Natural killer cell (primary cell): ENCODE measurements around the gene THSD7B. TPM values are rescaled to one million over a fixed set of nuclear protein-coding genes. Genes with fewer than 3 reads are reported as not detected.

Experiments used
- ATAC-seq, 3 donors: fragments of 150-1000 bp in 2 of 3; fragments of 200-7000 bp in 1 of 3; cut with Tn5 transposase; 1 replicate in 1 of 3; 2 replicates in 2 of 3; pipeline ENCODE4 v1.10.0; 2021; ENCODE audit warnings: mild to moderate bottlenecking in 2 of 3, moderate library complexity in 2 of 3
- DNase-seq, 2 donors: peaks; one replicate each; pipeline versions ENCODE4 v3.0.0 to v3.0.0-alpha.2; 2013 to 2021; ENCODE audit warnings: mixed read lengths in 1 of 2
- H3K27ac ChIP-seq: one replicate; pipeline ENCODE4 v1.5.1; 2013; ENCODE audit warnings: mild to moderate bottlenecking, low read length
- H3K27me3 ChIP-seq: one replicate; pipeline ENCODE4 v1.6.1; 2013; ENCODE audit warnings: low read length; ENCODE audit not compliant: control insufficient read depth, insufficient read depth
- H3K36me3 ChIP-seq: one replicate; pipeline ENCODE4 v1.6.1; 2013; ENCODE audit warnings: low read length; ENCODE audit not compliant: control insufficient read depth, insufficient read depth
- H3K4me1 ChIP-seq: one replicate; pipeline ENCODE4 v1.6.1; 2013; ENCODE audit warnings: low read length; ENCODE audit not compliant: control insufficient read depth, insufficient read depth
- H3K4me3 ChIP-seq: one replicate; pipeline ENCODE4 v1.5.1; 2013; ENCODE audit warnings: low read length
- H3K9me3 ChIP-seq: one replicate; pipeline ENCODE4 v1.6.1; 2013; ENCODE audit warnings: low read length; ENCODE audit not compliant: control insufficient read depth, insufficient read depth
- H3K27ac Mint-ChIP-seq, 2 donors: one replicate each; pipeline ENCODE4 v1.8.0; 2022; ENCODE audit warnings: mild to moderate bottlenecking in 2 of 2, mixed read lengths in 2 of 2, moderate library complexity in 1 of 2
- H3K27me3 Mint-ChIP-seq, 2 donors: one replicate each; pipeline ENCODE4 v1.8.0; 2022; ENCODE audit warnings: low read depth in 2 of 2, mixed read lengths in 2 of 2
- H3K36me3 Mint-ChIP-seq: one replicate; pipeline ENCODE4 v1.8.0; 2022; ENCODE audit warnings: mixed read lengths
- H3K4me1 Mint-ChIP-seq, 2 donors: one replicate each; pipeline ENCODE4 v1.8.0; 2022; ENCODE audit warnings: mixed read lengths in 2 of 2
- H3K4me3 Mint-ChIP-seq: one replicate; pipeline ENCODE4 v1.8.0; 2022; ENCODE audit warnings: mild to moderate bottlenecking, moderate library complexity, mixed read lengths
- H3K9me3 Mint-ChIP-seq, 2 donors: one replicate each; pipeline ENCODE4 v1.8.0; 2022; ENCODE audit warnings: mixed read lengths in 2 of 2
- WGBS: methylation state at CpG from one replicate; pipeline ENCODE4 v1.1.7; 2013; ENCODE audit warnings: missing lambda C conversion rate; ENCODE audit not compliant: insufficient coverage; 5-methylcytosine and 5-hydroxymethylcytosine counted together
- intact Hi-C: fragments of 100-400 bp; cut with micrococcal nuclease; formaldehyde crosslinking; loops from one replicate; pipeline ENCODE4 v1.14.2; 2022
- total RNA-seq, 4 donors: library from RNA; stranded (reverse); fragments of 120-200 nt in 1 of 4; gene quantifications; one replicate each; pipeline versions ENCODE4 v1.2.3 to v1.2.4, GENCODE V29; 2013 to 2022
- TF ChIP-seq, protein P1 (sequence below): fragments of 200-600 bp; IDR thresholded peaks from one replicate; pipeline ENCODE4 v1.8.0; 2022; ENCODE audit warnings: antibody characterized with exemption

The THSD7B gene
- total RNA-seq, 3 donors from 2014 or later (not counting 1 experiment from before 2014, with no cell fraction given) = not detected

DNA sequence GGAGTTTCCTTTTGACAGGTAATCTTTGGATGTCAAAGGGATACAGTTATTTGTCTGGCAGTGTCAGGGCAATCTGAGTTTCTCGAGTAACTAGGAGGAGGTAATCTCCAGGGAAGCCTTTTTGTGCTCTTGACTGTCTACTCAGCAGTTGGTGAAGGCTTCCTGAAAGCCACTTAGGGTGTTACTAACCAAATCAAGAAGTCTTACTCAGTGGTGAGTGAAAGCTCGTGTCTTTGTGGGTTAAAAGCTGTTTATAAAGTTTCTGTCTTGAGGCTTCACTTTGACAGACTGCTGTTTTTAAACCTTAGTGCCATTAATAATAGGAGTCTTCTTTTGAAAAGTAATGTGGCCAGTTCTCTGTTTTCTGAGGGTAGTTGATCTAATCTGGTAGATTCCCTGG is 1.7 kb downstream of the THSD7B start:
- TF ChIP-seq, protein P1, sequence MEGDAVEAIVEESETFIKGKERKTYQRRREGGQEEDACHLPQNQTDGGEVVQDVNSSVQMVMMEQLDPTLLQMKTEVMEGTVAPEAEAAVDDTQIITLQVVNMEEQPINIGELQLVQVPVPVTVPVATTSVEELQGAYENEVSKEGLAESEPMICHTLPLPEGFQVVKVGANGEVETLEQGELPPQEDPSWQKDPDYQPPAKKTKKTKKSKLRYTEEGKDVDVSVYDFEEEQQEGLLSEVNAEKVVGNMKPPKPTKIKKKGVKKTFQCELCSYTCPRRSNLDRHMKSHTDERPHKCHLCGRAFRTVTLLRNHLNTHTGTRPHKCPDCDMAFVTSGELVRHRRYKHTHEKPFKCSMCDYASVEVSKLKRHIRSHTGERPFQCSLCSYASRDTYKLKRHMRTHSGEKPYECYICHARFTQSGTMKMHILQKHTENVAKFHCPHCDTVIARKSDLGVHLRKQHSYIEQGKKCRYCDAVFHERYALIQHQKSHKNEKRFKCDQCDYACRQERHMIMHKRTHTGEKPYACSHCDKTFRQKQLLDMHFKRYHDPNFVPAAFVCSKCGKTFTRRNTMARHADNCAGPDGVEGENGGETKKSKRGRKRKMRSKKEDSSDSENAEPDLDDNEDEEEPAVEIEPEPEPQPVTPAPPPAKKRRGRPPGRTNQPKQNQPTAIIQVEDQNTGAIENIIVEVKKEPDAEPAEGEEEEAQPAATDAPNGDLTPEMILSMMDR = no peak
- Mint-ChIP-seq H3K4me3 (no peak overlapping the region), H3K27ac (no peak overlapping the region), H3K36me3 (peaks cover 8% of the 10 kb centered on the region), H3K27me3 (peaks cover 22 to 45% of the 10 kb centered on the region in 2 donors), H3K9me3 (peaks cover 0 to 4% of the 10 kb centered on the region in 2 donors), H3K4me1 (no peaks in the 10 kb centered on the region)
- 27% methylated on average over 2 of the region's 2 CpGs for WGBS
- H3K9me3 ChIP-seq = peaks cover 2% of the 10 kb centered on the region
- no peaks in the 10 kb centered on the region for H3K36me3 ChIP-seq
- H3K4me1 ChIP-seq = no peaks in the 10 kb centered on the region
- no peak overlapping the region for H3K27ac ChIP-seq
- ATAC-seq = no peak
- no peak overlapping the region for H3K4me3 ChIP-seq
- intact Hi-C loops = no loop called here
- no peak for DNase-seq
- H3K27me3 ChIP-seq = peaks cover 15% of the 10 kb centered on the region

DNA sequence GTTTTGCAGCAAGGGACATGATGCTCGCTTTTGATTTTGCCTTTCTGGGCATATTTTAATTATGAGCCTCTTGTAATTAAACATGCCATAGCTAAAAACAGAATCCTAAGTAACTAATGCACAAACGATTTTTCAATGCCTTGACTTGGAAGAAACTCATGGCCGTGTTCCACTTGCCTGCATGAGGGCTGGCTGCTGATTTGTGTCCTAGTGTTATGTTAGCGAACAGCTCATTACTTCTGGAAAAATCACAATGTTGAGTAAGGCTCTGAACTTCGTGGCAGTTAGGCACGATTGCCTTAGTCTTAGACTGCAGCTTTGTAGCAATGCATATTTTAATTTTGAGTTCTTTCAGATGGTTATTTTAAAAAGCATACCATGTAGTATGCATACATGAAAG is 4.5 kb downstream of the THSD7B start:
- ATAC-seq = no peak
- H3K27ac ChIP-seq = no peak overlapping the region
- Mint-ChIP-seq H3K9me3 (peaks cover 0 to 2% of the 10 kb centered on the region in 2 donors), H3K4me3 (no peak overlapping the region), H3K4me1 (no peaks in the 10 kb centered on the region), H3K27me3 (peaks cover 14 to 26% of the 10 kb centered on the region in 2 donors), H3K36me3 (peaks cover 8% of the 10 kb centered on the region), H3K27ac (no peak overlapping the region)
- TF ChIP-seq, protein P1 = no peak
- H3K4me1 ChIP-seq = no peaks in the 10 kb centered on the region
- DNase-seq = no peak
- H3K4me3 ChIP-seq = no peak overlapping the region
- H3K27me3 ChIP-seq = peaks cover 4% of the 10 kb centered on the region
- intact Hi-C loops = no loop called here
- 78% methylated on average over 6 of the region's 6 CpGs for WGBS
- peaks cover 2% of the 10 kb centered on the region for H3K9me3 ChIP-seq
- no peaks in the 10 kb centered on the region for H3K36me3 ChIP-seq

DNA sequence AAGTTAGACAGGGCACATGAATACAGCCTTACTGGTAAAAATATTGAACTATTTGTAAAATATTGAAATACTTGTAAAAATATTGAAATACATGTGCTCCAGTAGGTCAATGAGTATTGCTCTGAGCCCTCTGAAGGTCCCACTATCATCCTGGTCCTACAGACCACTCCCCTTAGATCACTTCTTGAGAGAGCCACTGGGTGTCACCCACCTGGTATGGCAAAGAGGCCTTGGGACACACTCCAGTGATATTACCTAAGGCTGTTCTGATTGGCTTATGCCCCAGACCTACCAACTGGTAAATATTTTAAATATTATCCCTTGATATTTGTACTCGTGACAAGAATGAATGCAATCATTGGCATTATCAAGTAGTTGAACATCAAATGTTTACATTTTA is 5.0 kb downstream of the THSD7B start:
- Mint-ChIP-seq H3K4me1 (no peaks in the 10 kb centered on the region), H3K27me3 (peaks cover 11 to 25% of the 10 kb centered on the region in 2 donors)
- TF ChIP-seq, protein P1 = no peak

DNA sequence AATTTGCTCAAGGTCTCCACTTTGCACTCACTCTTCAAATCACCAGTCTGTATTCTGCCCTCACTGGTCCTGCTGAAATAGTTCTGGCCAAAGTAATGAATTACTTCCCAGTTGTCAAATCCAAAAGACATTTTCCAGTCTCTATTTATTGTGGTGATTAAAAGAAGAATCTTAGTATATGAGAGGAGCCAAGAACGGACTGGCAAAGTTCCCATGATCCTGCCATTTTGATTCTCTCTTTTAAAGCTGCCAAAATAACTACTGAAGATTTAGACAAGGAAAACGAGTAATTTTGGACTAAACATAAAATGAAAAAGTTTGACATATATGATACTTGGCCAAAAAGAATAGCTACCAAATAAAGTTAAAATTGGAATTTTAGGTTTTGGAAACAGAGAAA is 12.0 kb downstream of the THSD7B start:
- Histone ChIP-seq H3K27me3 (no peaks in the 10 kb centered on the region), H3K4me1 (no peaks in the 10 kb centered on the region), H3K36me3 (no peaks in the 10 kb centered on the region), H3K4me3 (no peak overlapping the region), H3K27ac (no peak overlapping the region), H3K9me3 (no peaks in the 10 kb centered on the region)
- Mint-ChIP-seq H3K36me3 (no peaks in the 10 kb centered on the region), H3K9me3 (peaks cover 3 to 4% of the 10 kb centered on the region in 2 donors), H3K4me1 (no peaks in the 10 kb centered on the region), H3K4me3 (no peak overlapping the region), H3K27me3 (peaks cover 0 to 2% of the 10 kb centered on the region in 2 donors), H3K27ac (no peak overlapping the region)
- DNase-seq (no peak), ATAC-seq (no peak)
- TF ChIP-seq, protein P1 = no peak
- intact Hi-C loops = no loop called here
- WGBS = 100% methylated on average over 1 of the region's 2 CpGs

More for the DNA sequence above, 5.0 kb downstream of the THSD7B start:
- DNase-seq = no peak
- no peak overlapping the region for H3K27ac Mint-ChIP-seq
- H3K9me3 Mint-ChIP-seq = peaks cover 0 to 2% of the 10 kb centered on the region in 2 donors
- Histone ChIP-seq H3K27me3 (peaks cover 4% of the 10 kb centered on the region), H3K4me1 (no peaks in the 10 kb centered on the region), H3K36me3 (no peaks in the 10 kb centered on the region), H3K9me3 (peaks cover 2% of the 10 kb centered on the region), H3K4me3 (no peak overlapping the region), H3K27ac (no peak overlapping the region)
- no CpG with 5 or more reads among the region's 1 CpG for WGBS
- no peak overlapping the region for H3K4me3 Mint-ChIP-seq
- intact Hi-C loops = no loop called here
- no peak for ATAC-seq
- H3K36me3 Mint-ChIP-seq = peaks cover 8% of the 10 kb centered on the region
